Measurements from ENCODE around the gene MCTS1.
"Not testable (repeated sequence)": the region's sequence is repeated elsewhere in the genome, so short reads cannot be mapped to it uniquely, and the experiment has no call there.

The MCTS1 gene

GRCh38 chrX:120629667-120630537 is 26.0 kb downstream of the MCTS1 start, which contains the start of gene C1GALT1C1:
TSS of gene C1GALT1C1 (minus strand) at chrX:120630054. CDS start at chrX:120627166, 2,888 bp downstream.
- peak; percentile 72 to 87 (median 78) for DNase-seq (ENCODE audit: low read depth in 3 of 3)

GRCh38 chrX:120638619-120639018 is 34.7 kb downstream of the MCTS1 start:
- DNase-seq (ENCODE audit: low read depth in 3 of 3), result no peak

- DNase-seq (ENCODE audit: low read depth in 3 of 3), result no peak
These were observed 39.0 kb downstream of the MCTS1 start for GRCh38 chrX:120642871-120643270.

GRCh38 chrX:120647127-120647526 is 43.2 kb downstream of the MCTS1 start:
- DNase-seq (ENCODE audit: low read depth in 3 of 3), result no peak

DNA sequence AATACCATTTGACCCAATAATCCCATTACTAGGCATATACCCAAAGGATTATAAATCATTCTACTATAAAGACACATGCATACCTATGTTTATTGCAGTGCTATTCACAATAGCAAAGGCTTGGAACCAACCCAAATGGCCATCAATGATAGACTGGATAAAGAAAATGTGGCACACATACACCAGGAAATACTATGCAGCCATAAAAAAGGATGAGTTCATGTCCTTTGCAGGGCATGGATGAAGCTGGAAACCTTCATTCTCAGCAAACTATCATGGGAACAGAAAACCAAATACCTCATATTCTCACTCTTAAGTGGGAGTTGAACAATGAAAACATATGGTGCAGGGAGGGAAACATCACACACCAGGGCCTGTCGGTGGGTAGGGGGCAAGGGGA is 48.4 kb downstream of the MCTS1 start:
- not testable (repeated sequence) for DNase-seq (ENCODE audit: low read depth in 3 of 3)

GRCh38 chrX:120653000-120653399 is 49.1 kb downstream of the MCTS1 start:
- no peak for DNase-seq (ENCODE audit: low read depth in 3 of 3)

DNA sequence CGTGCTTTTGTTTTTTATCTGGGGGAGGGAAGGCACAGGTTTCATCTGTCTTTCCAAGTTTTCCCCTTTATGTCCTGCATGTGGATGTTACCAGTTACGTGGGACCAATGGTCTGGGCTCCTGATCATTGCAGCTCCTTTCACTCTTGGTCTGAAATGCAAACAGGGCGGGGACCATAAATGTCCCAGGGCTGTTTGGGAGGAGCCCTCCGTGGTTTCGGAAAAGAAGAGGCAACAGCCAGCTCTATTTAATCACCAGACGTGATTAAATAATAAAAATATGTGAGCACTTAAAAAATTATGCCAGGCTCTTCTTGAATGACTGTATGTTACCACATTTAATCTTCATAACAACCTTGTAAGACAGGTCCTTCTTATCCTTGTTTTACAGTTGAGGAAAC is 56.7 kb downstream of the MCTS1 start:
- DNase-seq (ENCODE audit: low read depth in 3 of 3), result no peak
